H9 (cell line): Measurements from ENCODE around the gene THSD4. TPM values are rescaled to one million over a fixed set of nuclear protein-coding genes. Genes with fewer than 3 reads are reported as not detected.

Experiments
- DNase-seq: peaks from one replicate; pipeline ENCODE4 v3.0.0-alpha.2; 2017
- H2AFZ ChIP-seq: one replicate; pipeline ENCODE4 v1.6.1; 2013; ENCODE audit warnings: mild to moderate bottlenecking, low read length, control low read depth, moderate library complexity
- H2AK5ac ChIP-seq: 2 replicates; pipeline ENCODE4 v1.6.1; 2013; ENCODE audit warnings: low read length, control low read depth, mixed read lengths; ENCODE audit not compliant: insufficient read length
- H2BK120ac ChIP-seq: one replicate; pipeline ENCODE4 v1.6.1; 2013; ENCODE audit warnings: low read depth, mild to moderate bottlenecking, low read length, control low read depth, inconsistent platforms; ENCODE audit not compliant: poor library complexity, severe bottlenecking
- H2BK12ac ChIP-seq: 2 replicates; pipeline ENCODE4 v1.6.1; 2013; ENCODE audit warnings: low read length, control low read depth, mixed read lengths, low read depth; ENCODE audit not compliant: insufficient read length
- H2BK15ac ChIP-seq: 2 replicates; pipeline ENCODE4 v1.6.1; 2013; ENCODE audit warnings: low read depth, low read length, control low read depth
- H2BK20ac ChIP-seq: one replicate; pipeline ENCODE4 v1.6.1; 2013; ENCODE audit warnings: low read depth, mild to moderate bottlenecking, low read length, control low read depth, inconsistent platforms; ENCODE audit not compliant: poor library complexity, severe bottlenecking
- H2BK5ac ChIP-seq: 2 replicates; pipeline ENCODE4 v1.6.1; 2013; ENCODE audit warnings: low read length, control low read depth, mixed read lengths; ENCODE audit not compliant: insufficient read length
- H3K14ac ChIP-seq: 2 replicates; pipeline ENCODE4 v1.6.1; 2013; ENCODE audit warnings: low read length, control low read depth; ENCODE audit not compliant: insufficient read depth
- H3K18ac ChIP-seq: 2 replicates; pipeline ENCODE4 v1.6.1; 2013; ENCODE audit warnings: low read depth, mild to moderate bottlenecking, mixed read lengths, low read length, control low read depth; ENCODE audit not compliant: insufficient read length
- H3K23ac ChIP-seq: 2 replicates; pipeline ENCODE4 v1.6.1; 2013; ENCODE audit warnings: low read length, control low read depth, mixed read lengths, low read depth; ENCODE audit not compliant: insufficient read length
- H3K23me2 ChIP-seq: 2 replicates; pipeline ENCODE4 v1.6.1; 2013; ENCODE audit warnings: low read depth, mild to moderate bottlenecking, mixed read lengths, low read length, control low read depth; ENCODE audit not compliant: insufficient read length, poor library complexity, severe bottlenecking
- H3K27ac ChIP-seq: 2 replicates; pipeline ENCODE4 v1.5.1; 2013; ENCODE audit warnings: low read length, control low read depth, mixed read lengths, low read depth; ENCODE audit not compliant: insufficient read length
- H3K27me3 ChIP-seq: 2 replicates; pipeline ENCODE4 v1.6.1; 2013; ENCODE audit warnings: low read length, control low read depth, inconsistent platforms; ENCODE audit not compliant: insufficient read depth
- H3K4ac ChIP-seq: 2 replicates; pipeline ENCODE4 v1.6.1; 2013; ENCODE audit warnings: low read depth, mild to moderate bottlenecking, control low read depth, inconsistent platforms, low read length, moderate library complexity
- H3K4me1 ChIP-seq: 2 replicates; pipeline ENCODE4 v1.6.1; 2013; ENCODE audit warnings: low read length, control low read depth, inconsistent platforms; ENCODE audit not compliant: insufficient read depth
- H3K4me2 ChIP-seq: 2 replicates; pipeline ENCODE4 v1.6.1; 2013; ENCODE audit warnings: low read length, control low read depth, mixed read lengths; ENCODE audit not compliant: insufficient read length, insufficient read depth
- H3K56ac ChIP-seq: 2 replicates; pipeline ENCODE4 v1.6.1; 2013; ENCODE audit warnings: low read depth, mild to moderate bottlenecking, mixed read lengths, low read length, control low read depth; ENCODE audit not compliant: insufficient read length
- H3K79me1 ChIP-seq: 2 replicates; pipeline ENCODE4 v1.6.1; 2013; ENCODE audit warnings: low read depth, mild to moderate bottlenecking, moderate library complexity, low read length, control low read depth, inconsistent platforms; ENCODE audit not compliant: insufficient read depth, poor library complexity, severe bottlenecking
- H3K79me2 ChIP-seq: 2 replicates; pipeline ENCODE4 v1.6.1; 2013; ENCODE audit warnings: low read length, control low read depth, inconsistent platforms; ENCODE audit not compliant: insufficient read depth
- H3K9ac ChIP-seq: 2 replicates; pipeline ENCODE4 v1.6.1; 2013; ENCODE audit warnings: low read length, control low read depth, mixed read lengths; ENCODE audit not compliant: insufficient read length; ENCODE audit errors: extremely low read depth
- H3K9me3 ChIP-seq: one replicate; pipeline ENCODE4 v1.6.1; 2013; ENCODE audit warnings: low read depth, low read length, inconsistent platforms; ENCODE audit not compliant: control insufficient read depth
- H3T11ph ChIP-seq: one replicate; pipeline ENCODE4 v1.6.1; 2013; ENCODE audit warnings: mild to moderate bottlenecking, low read length, control low read depth, inconsistent platforms
- H4K20me1 ChIP-seq: one replicate; pipeline ENCODE4 v1.6.1; 2013; ENCODE audit not compliant: control insufficient read depth, insufficient read length, insufficient read depth
- H4K5ac ChIP-seq: 2 replicates; pipeline ENCODE4 v1.6.1; 2013; ENCODE audit warnings: low read depth, mild to moderate bottlenecking, mixed read lengths, low read length, control low read depth; ENCODE audit not compliant: insufficient read length
- H4K8ac ChIP-seq: replicated peaks from 2 replicates; pipeline ENCODE4 v1.6.1; 2013; ENCODE audit warnings: low read length, control low read depth, mixed read lengths, low read depth; ENCODE audit not compliant: insufficient read length
- H4K91ac ChIP-seq: 2 replicates; pipeline ENCODE4 v1.6.1; 2013; ENCODE audit warnings: low read depth, mild to moderate bottlenecking, moderate library complexity, mixed read lengths, low read length, control low read depth; ENCODE audit not compliant: insufficient read length
- H3K27ac Mint-ChIP-seq, 3 experiments: 2 replicates in 2 of 3; 3 replicates in 1 of 3; pipeline ENCODE4 v1.8.0; 2020 to 2021; ENCODE audit warnings: mixed read lengths in 3 of 3, mild to moderate bottlenecking in 1 of 3, moderate library complexity in 1 of 3
- H3K27me3 Mint-ChIP-seq: 2 replicates; pipeline ENCODE4 v1.8.0; 2021; ENCODE audit warnings: low read depth, mild to moderate bottlenecking, moderate library complexity, mixed read lengths
- H3K36me3 Mint-ChIP-seq, 3 experiments: 2 replicates in 2 of 3; 3 replicates in 1 of 3; pipeline ENCODE4 v1.8.0; 2020 to 2021; ENCODE audit warnings: low read depth in 3 of 3, mixed read lengths in 3 of 3; ENCODE audit not compliant: insufficient read depth in 1 of 3
- H3K4me1 Mint-ChIP-seq, 2 experiments: 2 replicates each; pipeline ENCODE4 v1.8.0; 2020; ENCODE audit warnings: mixed read lengths in 2 of 2
- H3K4me3 Mint-ChIP-seq, 2 experiments: 2 replicates in 1 of 2; 3 replicates in 1 of 2; pipeline ENCODE4 v1.8.0; 2020 to 2021; ENCODE audit warnings: mild to moderate bottlenecking in 2 of 2, mixed read lengths in 2 of 2, moderate library complexity in 1 of 2
- H3K9me3 Mint-ChIP-seq, 2 experiments: 2 replicates in 1 of 2; 3 replicates in 1 of 2; pipeline ENCODE4 v1.8.0; 2020; ENCODE audit warnings: mild to moderate bottlenecking in 2 of 2, mixed read lengths in 2 of 2, moderate library complexity in 1 of 2
- WGBS: extraction: QIAGEN DNeasy Blood & Tissue Kit; methylation state at CpG from one replicate; pipeline ENCODE4 v1.1.7; 2013; ENCODE audit warnings: missing lambda C conversion rate, low lambda C conversion rate, mixed read lengths; ENCODE audit not compliant: insufficient read length; ENCODE audit errors: extremely low coverage; 5-methylcytosine and 5-hydroxymethylcytosine counted together
- total RNA-seq: library from RNA; stranded (reverse); gene quantifications from 2 replicates; pipeline ENCODE4 v1.2.1, GENCODE V29; 2021
- TF ChIP-seq, protein P1 (sequence below): fragments of 200-600 bp; sonication (generic); conservative IDR thresholded peaks from 3 replicates; pipeline ENCODE4 v1.8.0; 2021; ENCODE audit warnings: antibody characterized with exemption, mild to moderate bottlenecking

The THSD4 gene
- total RNA-seq, 1 experiment from 2014 or later, result 5.5 TPM

DNA sequence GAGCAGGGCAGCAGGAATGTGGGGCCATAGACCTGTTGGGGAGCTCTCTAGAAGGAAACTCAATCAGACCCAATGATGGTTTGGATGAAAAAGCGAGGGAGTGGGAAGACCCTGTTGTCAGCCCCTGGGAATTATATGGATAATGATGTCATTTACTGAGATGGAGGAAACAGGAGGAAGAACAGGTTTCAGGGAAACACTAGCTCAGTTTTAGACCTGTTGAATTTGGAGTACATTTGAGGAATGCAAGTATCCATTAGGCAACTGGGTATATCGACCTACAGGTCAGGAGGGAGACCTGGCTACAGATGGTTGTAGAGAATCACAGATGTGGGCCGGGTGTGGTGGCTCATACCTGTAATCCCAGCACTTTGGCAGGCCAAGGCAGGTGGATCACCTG lies 428.1 kb downstream of the THSD4 start:
- H3K9ac ChIP-seq, result no peak overlapping the region
- H3K23me2 ChIP-seq, result no peaks in the 10 kb centered on the region
- H3K14ac ChIP-seq, result no peak overlapping the region
- H3K4me1 Mint-ChIP-seq, result peaks cover 17 to 23% of the 10 kb centered on the region in 2 experiments
- H2BK12ac ChIP-seq, result no peak overlapping the region
- no peak overlapping the region for H3K4ac ChIP-seq
- H4K8ac ChIP-seq, result no peak overlapping the region
- no peak overlapping the region for H2BK15ac ChIP-seq
- no peak overlapping the region for H4K5ac ChIP-seq
- no peak overlapping the region for H2BK20ac ChIP-seq
- no peak overlapping the region for H4K91ac ChIP-seq
- no peak overlapping the region for H2BK5ac ChIP-seq
- no peaks in the 10 kb centered on the region for H3K79me1 ChIP-seq
- no peak overlapping the region for H3K4me3 Mint-ChIP-seq
- no peak overlapping the region for H2AK5ac ChIP-seq
- no peaks in the 10 kb centered on the region for H3K27me3 Mint-ChIP-seq
- no peaks in the 10 kb centered on the region for H3K4me1 ChIP-seq
- H3T11ph ChIP-seq, result no peak overlapping the region
- no CpG with 5 or more reads among the region's 3 CpGs for WGBS
- H3K9me3 ChIP-seq, result no peaks in the 10 kb centered on the region
- no peak overlapping the region for H3K18ac ChIP-seq
- H2BK120ac ChIP-seq, result no peak overlapping the region
- no peak for DNase-seq
- no peak overlapping the region for H3K27ac Mint-ChIP-seq
- no peak overlapping the region for H2AFZ ChIP-seq
- no peaks in the 10 kb centered on the region for H3K9me3 Mint-ChIP-seq
- H3K36me3 Mint-ChIP-seq, result no peaks in the 10 kb centered on the region
- no peak overlapping the region for H3K23ac ChIP-seq
- no peak overlapping the region for H3K56ac ChIP-seq
- H4K20me1 ChIP-seq, result no peaks in the 10 kb centered on the region
- H3K27me3 ChIP-seq, result no peaks in the 10 kb centered on the region
- H3K27ac ChIP-seq, result no peak overlapping the region
- no peaks in the 10 kb centered on the region for H3K79me2 ChIP-seq
- H3K4me2 ChIP-seq, result no peak overlapping the region
- TF ChIP-seq, protein P1, sequence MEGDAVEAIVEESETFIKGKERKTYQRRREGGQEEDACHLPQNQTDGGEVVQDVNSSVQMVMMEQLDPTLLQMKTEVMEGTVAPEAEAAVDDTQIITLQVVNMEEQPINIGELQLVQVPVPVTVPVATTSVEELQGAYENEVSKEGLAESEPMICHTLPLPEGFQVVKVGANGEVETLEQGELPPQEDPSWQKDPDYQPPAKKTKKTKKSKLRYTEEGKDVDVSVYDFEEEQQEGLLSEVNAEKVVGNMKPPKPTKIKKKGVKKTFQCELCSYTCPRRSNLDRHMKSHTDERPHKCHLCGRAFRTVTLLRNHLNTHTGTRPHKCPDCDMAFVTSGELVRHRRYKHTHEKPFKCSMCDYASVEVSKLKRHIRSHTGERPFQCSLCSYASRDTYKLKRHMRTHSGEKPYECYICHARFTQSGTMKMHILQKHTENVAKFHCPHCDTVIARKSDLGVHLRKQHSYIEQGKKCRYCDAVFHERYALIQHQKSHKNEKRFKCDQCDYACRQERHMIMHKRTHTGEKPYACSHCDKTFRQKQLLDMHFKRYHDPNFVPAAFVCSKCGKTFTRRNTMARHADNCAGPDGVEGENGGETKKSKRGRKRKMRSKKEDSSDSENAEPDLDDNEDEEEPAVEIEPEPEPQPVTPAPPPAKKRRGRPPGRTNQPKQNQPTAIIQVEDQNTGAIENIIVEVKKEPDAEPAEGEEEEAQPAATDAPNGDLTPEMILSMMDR, result no peak
